Frontal cortex (tissue), 4 donors: ENCODE measurements around the gene SLIT3. TPM values are rescaled to one million over a fixed set of nuclear protein-coding genes. Genes with fewer than 3 reads are reported as not detected.

Experiments
- DNase-seq, 2 donors: peaks; one replicate each; pipeline ENCODE4 v3.0.0; 2012; ENCODE audit warnings: low spot score in 2 of 2
- FAIRE-seq: peaks from 2 replicates; lab custom pipeline; 2012; peaks lifted over from hg19 to GRCh38; lab: Jason Lieb, UNC
- total RNA-seq: library from RNA; depleted of rRNA; stranded (reverse); fragments of >200 nt; gene quantifications from one replicate; pipeline ENCODE4 v1.2.3, GENCODE V29; 2014
- donor health status: control.
- donor health status: control.
- donor health status: control.

Gene SLIT3
- total RNA-seq, 1 donor from 2014 or later, result 2.0 TPM

- FAIRE-seq (no peak), DNase-seq (no peak)
Measured at GRCh38 chr5:168869615-168870227, 431.2 kb downstream of the SLIT3 start.

- DNase-seq, result no peak
- no peak for FAIRE-seq
Measured at GRCh38 chr5:168867241-168867640, 433.7 kb downstream of the SLIT3 start.

- DNase-seq (no peak), FAIRE-seq (no peak)
Measured at GRCh38 chr5:168865968-168866367, 435.0 kb downstream of the SLIT3 start.

GRCh38 chr5:168863021-168863420 is 437.9 kb downstream of the SLIT3 start:
- no peak for FAIRE-seq
- no peak for DNase-seq

GRCh38 chr5:168860503-168860902 is 440.4 kb downstream of the SLIT3 start:
- DNase-seq, result no peak
- no peak for FAIRE-seq

- DNase-seq (no peak), FAIRE-seq (no peak)
Measured at GRCh38 chr5:168860081-168860480, 440.9 kb downstream of the SLIT3 start.

GRCh38 chr5:168859471-168859870 is 441.5 kb downstream of the SLIT3 start:
- FAIRE-seq (no peak), DNase-seq (no peak)

GRCh38 chr5:168858994-168859393 is 441.9 kb downstream of the SLIT3 start:
- no peak for FAIRE-seq

GRCh38 chr5:168858371-168858770 is 442.6 kb downstream of the SLIT3 start:
- DNase-seq, result no peak
- FAIRE-seq, result no peak

More at GRCh38 chr5:168858994-168859393, 441.9 kb downstream of the SLIT3 start:
- DNase-seq, result no peak

GRCh38 chr5:168853972-168854371 is 447.0 kb downstream of the SLIT3 start:
- DNase-seq (no peak), FAIRE-seq (no peak)

- no peak for DNase-seq
- no peak for FAIRE-seq
Measured at GRCh38 chr5:168852329-168852728, 448.6 kb downstream of the SLIT3 start.

GRCh38 chr5:168851902-168852321 is 449.0 kb downstream of the SLIT3 start:
- peak in 1 of 2 donors; percentile 36 for DNase-seq
- FAIRE-seq, result no peak

GRCh38 chr5:168850683-168851082 is 450.3 kb downstream of the SLIT3 start:
- FAIRE-seq (no peak), DNase-seq (no peak)

GRCh38 chr5:168848569-168848968 is 452.4 kb downstream of the SLIT3 start:
- no peak for DNase-seq
- FAIRE-seq, result no peak

GRCh38 chr5:168847511-168848073 is 453.3 kb downstream of the SLIT3 start:
- FAIRE-seq, result no peak
- no peak for DNase-seq

GRCh38 chr5:168844922-168845296 is 456.0 kb downstream of the SLIT3 start:
- DNase-seq (no peak), FAIRE-seq (no peak)

GRCh38 chr5:168844016-168844921 is 456.7 kb downstream of the SLIT3 start:
- FAIRE-seq, result no peak
- DNase-seq, result no peak

GRCh38 chr5:168843277-168844015 is 457.5 kb downstream of the SLIT3 start:
- no peak for DNase-seq
- no peak for FAIRE-seq

GRCh38 chr5:168842571-168843205 is 458.3 kb downstream of the SLIT3 start:
- DNase-seq (no peak), FAIRE-seq (no peak)

- DNase-seq (no peak), FAIRE-seq (no peak)
Measured at GRCh38 chr5:168837852-168838251, 463.1 kb downstream of the SLIT3 start.
